ENCODE data around the gene NFATC3. TPM values are rescaled to one million over a fixed set of nuclear protein-coding genes. Genes with fewer than 3 reads are reported as not detected.
"Not testable (repeated sequence)": the region's sequence is repeated elsewhere in the genome, so short reads cannot be mapped to it uniquely, and the experiment has no call there.

Gene NFATC3
- total RNA-seq, 2 donors from 2014 or later, result 64.2 to 90.1 TPM

DNA sequence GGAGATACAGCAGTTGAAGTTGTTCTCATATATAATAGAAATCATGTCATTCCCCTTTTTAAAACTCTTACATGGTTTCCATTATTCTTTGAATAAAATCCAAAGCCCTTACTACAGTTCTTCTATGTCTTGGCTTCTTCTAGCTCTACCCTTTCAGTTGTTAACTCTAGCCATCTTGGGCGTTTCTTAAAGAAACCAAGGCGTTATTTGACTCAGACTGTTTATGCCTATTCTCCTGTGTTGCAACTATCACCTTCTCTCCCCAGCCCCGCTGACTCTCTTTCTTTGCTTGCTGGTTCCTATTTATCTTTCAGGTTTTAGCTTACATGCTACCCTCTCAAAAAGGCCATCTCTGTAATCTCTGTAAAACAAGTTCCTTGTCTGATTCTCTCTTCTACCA, 32.7 kb downstream of the NFATC3 start:
- Mint-ChIP-seq H3K9me3 (peaks cover under 1% of the 10 kb centered on the region in 2 donors), H3K36me3 (peaks cover 5 to 12% of the 10 kb centered on the region in 2 donors), H3K27ac (no peak overlapping the region)
- DNase-seq (ENCODE audit: low spot score in 2 of 2) (no peak), ATAC-seq (peak; percentile 37 to 55)

DNA sequence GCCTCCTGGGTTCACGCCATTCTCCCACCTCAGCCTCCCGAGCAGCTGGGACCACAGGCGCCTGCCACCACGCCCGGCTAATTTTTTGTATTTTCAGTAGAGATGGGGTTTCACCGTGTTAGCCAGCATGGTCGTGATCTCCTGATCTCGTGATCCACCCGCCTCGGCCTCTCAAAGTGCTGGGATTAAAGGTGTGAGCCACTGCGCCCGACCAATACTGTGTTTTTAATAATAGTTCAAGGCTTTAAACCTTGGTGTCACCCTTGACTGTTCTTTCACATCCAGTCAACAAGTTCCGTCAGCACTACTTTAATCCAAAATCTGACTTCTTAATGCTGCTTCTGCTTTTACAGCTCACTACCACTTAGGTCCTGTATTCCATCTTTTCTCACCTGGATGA, 33.8 kb downstream of the NFATC3 start:
- H3K9me3 Mint-ChIP-seq, result not testable (repeated sequence)
- H3K27ac Mint-ChIP-seq, result peak overlapping the region; percentile 59 to 86

DNA sequence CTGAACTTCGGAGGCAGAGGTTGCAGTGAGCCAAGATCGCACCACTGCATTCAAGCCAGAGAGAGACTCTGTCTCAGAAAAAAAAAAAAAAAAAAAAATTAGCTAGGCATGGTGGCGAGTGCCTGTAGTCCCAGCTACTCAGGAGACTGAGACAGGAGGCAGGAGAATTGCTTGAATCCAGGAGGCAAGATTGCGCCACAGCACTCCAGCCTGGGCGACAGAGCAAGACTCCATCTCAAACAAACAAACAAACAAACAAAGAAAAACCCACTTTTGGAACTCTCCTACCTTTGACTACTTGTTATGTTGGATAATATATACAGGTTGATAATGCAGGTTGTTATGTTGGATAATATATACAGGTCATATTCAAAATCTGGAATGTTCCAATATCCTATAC, 35.3 kb downstream of the NFATC3 start:
- Mint-ChIP-seq H3K27ac (peak overlapping the region in 1 of 2 donors; percentile 59), H3K36me3 (peaks cover 5 to 10% of the 10 kb centered on the region in 2 donors)
- not testable (repeated sequence) for DNase-seq (ENCODE audit: low spot score in 2 of 2); ATAC-seq; H3K9me3 Mint-ChIP-seq

More for the DNA sequence above, 33.8 kb downstream of the NFATC3 start:
- ATAC-seq; DNase-seq (ENCODE audit: low spot score in 2 of 2): not testable (repeated sequence)
- H3K36me3 Mint-ChIP-seq, result peaks cover 5 to 10% of the 10 kb centered on the region in 2 donors

DNA sequence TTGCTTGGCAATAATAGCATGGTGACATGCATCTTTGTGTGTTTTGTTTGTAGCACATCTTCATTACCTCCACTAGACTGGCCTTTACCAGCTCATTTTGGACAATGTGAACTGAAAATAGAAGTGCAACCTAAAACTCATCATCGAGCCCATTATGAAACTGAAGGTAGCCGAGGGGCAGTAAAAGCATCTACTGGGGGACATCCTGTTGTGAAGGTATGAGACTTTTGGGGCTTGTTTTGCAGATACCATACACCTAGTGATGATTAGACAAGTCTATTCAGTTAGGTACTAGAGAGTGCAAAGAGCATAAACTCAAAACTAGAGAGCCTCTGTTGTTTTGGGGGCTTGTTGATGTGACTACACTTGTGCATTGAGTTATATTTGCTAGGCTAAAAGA, 41.2 kb downstream of the NFATC3 start:
- Mint-ChIP-seq H3K27ac (peak overlapping the region in 1 of 2 donors; percentile 33), H3K9me3 (no peaks in the 10 kb centered on the region), H3K36me3 (peaks cover 5 to 10% of the 10 kb centered on the region in 2 donors)
- ATAC-seq (peak in 1 of 2 donors; percentile 58), DNase-seq (ENCODE audit: low spot score in 2 of 2) (no peak)

DNA sequence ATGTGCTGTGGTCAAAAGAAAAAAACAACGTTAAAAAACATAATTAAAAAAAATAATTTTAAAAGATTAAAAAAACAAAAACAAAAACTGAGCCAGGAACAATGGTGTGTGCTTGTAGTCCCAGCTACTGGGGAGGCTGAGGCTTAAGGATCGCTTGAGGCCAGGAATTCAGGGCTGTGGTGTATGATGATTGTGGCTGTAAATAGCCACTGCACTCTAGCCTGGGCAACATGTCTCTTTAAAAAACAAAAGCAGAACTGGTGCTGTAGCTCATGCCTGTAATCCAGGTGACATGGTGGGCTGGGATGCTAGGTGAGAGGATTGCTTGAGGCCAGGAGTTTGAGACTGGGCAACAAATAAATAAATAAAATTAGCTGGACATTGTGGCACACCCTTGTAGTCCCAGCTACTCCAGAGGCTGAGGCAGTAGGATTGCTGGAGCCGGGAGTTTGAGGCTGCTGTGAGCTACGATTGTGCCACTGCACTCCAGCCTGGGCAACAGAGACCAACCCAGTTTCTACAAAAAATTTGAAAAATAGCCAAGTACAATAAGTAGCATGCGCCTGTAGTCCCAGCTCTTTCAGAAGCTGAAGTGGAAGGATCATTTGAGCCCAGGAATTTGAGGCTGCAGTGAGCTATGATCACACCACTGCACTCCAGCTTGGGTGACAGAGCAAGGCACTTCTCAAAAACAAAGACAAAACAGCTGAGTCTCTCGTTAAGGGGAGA, 43.6 kb downstream of the NFATC3 start:
- Mint-ChIP-seq H3K9me3 (no peaks in the 10 kb centered on the region), H3K36me3 (peaks cover 0 to 9% of the 10 kb centered on the region in 2 donors), H3K27ac (no peak overlapping the region)
- ATAC-seq (no peak), DNase-seq (ENCODE audit: low spot score in 2 of 2) (no peak)

DNA sequence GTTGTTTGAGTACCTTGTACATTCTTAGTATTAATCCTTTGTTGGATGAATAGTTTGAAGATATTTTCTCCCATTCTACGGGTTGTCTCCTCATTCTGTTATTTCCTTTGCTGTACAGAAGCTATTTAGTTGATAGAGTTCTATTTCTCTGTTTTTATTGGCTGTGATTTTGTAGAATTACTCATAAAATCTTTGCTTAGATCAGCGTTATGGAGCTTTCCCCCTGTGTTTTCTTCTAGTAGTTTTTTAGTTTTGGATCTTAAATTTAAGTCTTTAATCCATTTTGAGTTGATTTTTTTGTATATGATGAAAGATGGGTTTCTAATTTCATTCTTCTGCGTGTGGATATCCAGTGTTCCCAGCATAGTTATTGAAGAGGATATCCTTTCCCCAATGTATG, 45.4 kb downstream of the NFATC3 start:
- DNase-seq (ENCODE audit: low spot score in 2 of 2) (no peak), ATAC-seq (no peak)
- H3K36me3 Mint-ChIP-seq, result peaks cover 0 to 9% of the 10 kb centered on the region in 2 donors
- H3K27ac Mint-ChIP-seq, result peak overlapping the region in 1 of 2 donors; percentile 22
- no peaks in the 10 kb centered on the region for H3K9me3 Mint-ChIP-seq

DNA sequence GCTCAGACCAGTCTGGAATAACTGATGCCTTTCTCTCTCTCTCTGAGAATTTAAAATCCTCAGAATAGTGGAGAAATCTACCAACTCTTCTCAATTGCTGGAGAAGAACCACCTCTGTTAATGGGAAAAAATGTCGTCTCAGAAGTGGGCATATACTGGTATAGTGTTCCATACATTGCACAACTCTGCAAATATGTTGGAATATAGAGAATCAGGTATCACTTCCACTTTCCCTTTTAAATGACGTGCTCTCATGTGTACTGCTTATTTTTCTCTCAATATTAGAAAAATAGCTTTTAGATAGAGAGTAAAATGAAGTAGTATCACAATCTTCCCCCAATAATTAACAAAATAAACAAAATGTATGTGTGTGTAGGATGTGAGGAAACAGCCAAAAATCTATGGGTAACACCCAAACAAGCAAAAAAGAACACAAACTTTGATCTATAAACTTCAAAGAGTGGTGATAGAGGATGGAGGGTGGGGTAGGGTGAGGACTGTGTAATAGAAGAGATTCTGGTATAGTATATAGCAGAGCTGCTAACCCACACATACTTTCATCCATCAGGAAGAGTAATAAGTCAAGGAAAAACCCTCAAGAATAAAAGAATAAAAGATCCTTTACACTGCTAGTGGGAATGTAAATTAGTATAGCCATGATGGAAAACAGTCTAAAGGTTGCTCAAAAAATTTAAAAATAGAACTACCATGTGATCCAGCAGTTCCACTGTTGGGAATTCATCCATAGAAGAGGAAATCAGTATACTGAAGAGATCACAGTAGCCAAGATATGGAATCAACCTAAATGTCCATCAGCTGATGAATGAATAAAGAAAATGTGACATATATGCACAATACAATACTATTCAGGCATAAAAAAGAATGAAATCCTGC, 46.9 kb downstream of the NFATC3 start:
- Mint-ChIP-seq H3K9me3 (no peaks in the 10 kb centered on the region), H3K27ac (peak overlapping the region; percentile 46 to 59), H3K36me3 (peaks cover 0 to 9% of the 10 kb centered on the region in 2 donors)
- DNase-seq (ENCODE audit: low spot score in 2 of 2) (no peak), ATAC-seq (no peak)

DNA sequence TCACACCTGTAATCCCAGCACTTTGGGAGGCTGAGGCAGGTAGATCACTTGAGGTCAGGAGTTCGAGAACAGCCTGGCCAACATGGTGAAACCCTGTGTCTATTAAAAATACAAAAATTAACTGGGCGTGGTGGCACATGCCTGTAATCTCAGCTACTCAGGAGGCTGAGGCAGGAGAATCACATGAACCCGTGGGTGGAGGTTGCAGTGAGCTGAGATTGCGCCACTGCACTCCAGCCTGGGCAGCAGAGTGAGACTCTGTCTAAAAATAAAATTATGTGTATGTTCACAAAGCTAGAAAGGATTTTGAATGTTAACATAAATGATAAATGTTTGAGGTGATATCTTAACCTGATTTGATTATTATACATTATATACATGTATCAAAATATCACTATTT, 47.8 kb downstream of the NFATC3 start:
- H3K36me3 Mint-ChIP-seq; H3K27ac Mint-ChIP-seq; H3K9me3 Mint-ChIP-seq; ATAC-seq; DNase-seq (ENCODE audit: low spot score in 2 of 2): not testable (repeated sequence)

DNA sequence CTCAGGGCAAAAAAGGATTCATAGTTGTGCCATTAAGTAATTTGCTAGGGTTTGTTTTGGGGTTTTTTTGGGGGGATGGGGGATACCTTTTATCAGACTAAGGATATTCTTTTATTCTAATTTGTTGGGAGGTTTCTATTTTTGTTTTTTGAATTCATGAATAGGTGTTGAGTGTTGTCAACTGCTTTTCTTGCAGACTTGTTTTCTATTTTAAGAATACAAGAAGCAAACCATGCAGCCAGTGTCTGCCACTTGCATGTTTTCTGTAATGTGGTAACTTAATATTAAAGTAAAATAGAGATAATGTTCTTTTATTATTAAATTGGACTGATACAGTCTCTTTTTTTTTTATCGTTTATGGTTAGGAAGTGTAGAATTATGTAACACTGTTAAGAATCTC, 49.5 kb downstream of the NFATC3 start:
- Mint-ChIP-seq H3K36me3 (peaks cover 9 to 10% of the 10 kb centered on the region in 2 donors), H3K9me3 (no peaks in the 10 kb centered on the region)
- ATAC-seq, result no peak

DNA sequence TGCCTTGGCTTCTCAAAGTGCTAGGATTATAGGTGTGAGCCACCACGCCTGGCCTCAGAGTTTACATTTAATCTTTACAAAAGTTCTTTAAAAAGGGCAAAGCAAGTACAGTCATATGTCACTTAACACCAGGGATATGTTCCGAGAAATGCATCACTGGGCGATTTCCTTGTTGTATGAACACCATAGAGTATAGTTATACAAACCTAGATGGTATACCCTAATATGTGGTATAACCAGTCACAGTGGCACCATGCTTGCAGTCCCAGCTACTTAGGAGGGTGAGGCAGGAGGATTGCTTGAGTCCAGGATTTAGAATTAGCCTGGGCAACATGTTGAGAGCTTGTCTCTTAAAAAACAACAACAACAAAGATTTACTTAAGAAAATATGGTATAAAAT, 51.3 kb downstream of the NFATC3 start:
- H3K27ac Mint-ChIP-seq, result no peak overlapping the region
- ATAC-seq, result peak in 1 of 2 donors; percentile 41
- no peaks in the 10 kb centered on the region for H3K9me3 Mint-ChIP-seq
- H3K36me3 Mint-ChIP-seq, result peaks cover 9 to 17% of the 10 kb centered on the region in 2 donors
- DNase-seq (ENCODE audit: low spot score in 2 of 2), result no peak

More for the DNA sequence above, 49.5 kb downstream of the NFATC3 start:
- no peak for DNase-seq (ENCODE audit: low spot score in 2 of 2)
- H3K27ac Mint-ChIP-seq, result no peak overlapping the region

DNA sequence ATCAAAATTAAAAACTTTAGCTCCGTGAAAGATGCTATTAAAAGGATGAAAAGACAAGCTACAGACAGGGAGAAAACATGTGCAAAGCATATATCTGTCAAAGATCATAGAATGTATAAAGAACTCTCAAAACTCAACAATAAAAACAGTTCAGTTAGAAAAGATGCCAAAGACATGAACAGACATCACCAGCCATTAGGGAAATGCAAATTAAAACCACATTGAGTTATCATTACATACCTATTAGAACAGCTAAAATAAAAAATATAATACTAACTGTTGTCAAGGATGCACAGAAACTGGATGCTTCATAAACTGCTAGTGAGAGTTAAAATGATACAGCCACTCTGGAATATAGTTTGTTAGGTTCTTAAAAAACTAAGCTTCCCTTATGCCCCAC, 58.8 kb downstream of the NFATC3 start:
- Mint-ChIP-seq H3K27ac (peak overlapping the region in 1 of 2 donors; percentile 34), H3K36me3 (peaks cover 5 to 8% of the 10 kb centered on the region in 2 donors), H3K9me3 (no peaks in the 10 kb centered on the region)
- DNase-seq (ENCODE audit: low spot score in 2 of 2) (no peak), ATAC-seq (no peak)

DNA sequence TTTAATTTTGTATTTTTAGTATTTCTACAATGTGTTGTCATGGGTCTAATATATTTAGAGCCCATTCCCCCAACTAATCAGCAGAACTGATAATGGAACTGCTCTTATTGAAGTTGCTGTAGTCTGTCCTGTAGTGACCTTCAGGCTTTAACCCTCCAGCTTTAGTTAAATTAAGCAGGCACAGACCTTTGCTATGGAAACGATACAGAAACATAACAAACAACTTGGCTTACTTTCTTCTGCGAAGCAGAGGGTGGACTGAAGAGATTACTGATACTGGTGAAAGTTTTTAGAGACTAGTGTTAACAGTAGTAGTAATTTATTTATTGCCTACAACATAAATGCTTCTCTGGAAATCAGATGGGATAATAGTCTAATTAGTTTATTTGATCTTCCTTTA, 61.4 kb downstream of the NFATC3 start:
- no peaks in the 10 kb centered on the region for H3K9me3 Mint-ChIP-seq
- no peak overlapping the region for H3K27ac Mint-ChIP-seq
- DNase-seq (ENCODE audit: low spot score in 2 of 2) (no peak), ATAC-seq (no peak)
- peaks cover 0 to 5% of the 10 kb centered on the region in 2 donors for H3K36me3 Mint-ChIP-seq

DNA sequence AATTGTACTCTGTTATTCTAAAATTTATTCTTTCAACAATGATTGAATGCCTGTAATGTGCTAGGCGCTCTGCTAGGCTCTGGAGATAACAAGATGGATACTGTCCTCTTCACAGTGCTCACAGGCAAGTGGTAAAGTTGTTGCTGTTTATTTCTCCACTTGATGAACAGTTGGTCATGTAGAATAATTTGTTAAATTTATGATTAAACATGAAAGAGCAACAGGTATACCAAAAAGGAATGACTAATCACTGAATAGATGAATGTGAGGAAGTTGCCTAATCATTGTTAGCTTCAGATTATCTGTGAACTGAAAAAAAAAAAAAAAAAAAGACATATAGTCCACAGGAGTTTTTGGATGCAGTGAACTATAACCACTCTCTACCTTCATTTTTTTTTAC, 62.3 kb downstream of the NFATC3 start:
- ATAC-seq (peak in 1 of 2 donors; percentile 48), DNase-seq (ENCODE audit: low spot score in 2 of 2) (no peak)
- Mint-ChIP-seq H3K27ac (peak overlapping the region in 1 of 2 donors; percentile 84), H3K36me3 (peaks cover 0 to 5% of the 10 kb centered on the region in 2 donors), H3K9me3 (no peaks in the 10 kb centered on the region)

DNA sequence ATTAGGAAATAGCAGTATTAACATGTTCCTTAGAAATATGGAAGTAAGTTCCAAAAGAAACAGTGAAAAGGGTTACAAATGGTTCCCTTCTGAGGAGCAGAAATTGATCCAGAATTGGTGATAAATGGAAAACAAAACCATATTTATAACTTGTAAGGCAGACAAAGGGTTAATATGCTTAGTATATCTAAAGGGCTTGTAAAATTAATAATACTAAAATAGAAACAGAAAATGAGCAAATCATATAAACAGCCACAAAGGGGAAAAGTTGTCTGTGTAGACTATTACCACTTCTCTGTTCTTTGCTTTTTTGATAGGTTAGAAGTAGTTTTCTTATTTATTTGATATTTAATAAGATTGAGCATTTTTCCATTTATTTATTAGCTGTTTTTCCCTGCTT, 64.4 kb downstream of the NFATC3 start:
- Mint-ChIP-seq H3K36me3 (peaks cover 0 to 5% of the 10 kb centered on the region in 2 donors), H3K27ac (no peak overlapping the region), H3K9me3 (no peaks in the 10 kb centered on the region)
- DNase-seq (ENCODE audit: low spot score in 2 of 2) (no peak), ATAC-seq (no peak)

DNA sequence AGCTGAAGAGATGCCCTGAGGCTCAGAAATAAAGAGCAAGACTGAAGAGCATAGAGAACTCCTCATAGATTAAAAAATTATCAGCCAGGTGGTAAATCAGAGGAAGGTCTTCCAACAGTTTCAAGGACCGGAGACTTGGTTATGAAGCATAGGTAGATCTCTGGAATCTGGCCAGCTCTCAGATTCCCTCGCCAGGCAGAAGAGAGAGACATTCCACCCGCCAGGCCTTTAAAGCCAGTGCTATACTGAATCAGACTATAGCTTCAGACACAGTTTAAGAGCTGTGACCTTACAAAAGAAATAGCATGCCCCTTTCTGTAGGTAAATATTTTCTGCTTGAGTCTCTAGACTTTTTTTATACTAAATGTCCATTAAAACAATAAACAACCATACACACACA, 70.3 kb downstream of the NFATC3 start:
- H3K9me3 Mint-ChIP-seq, result no peaks in the 10 kb centered on the region
- peaks cover 5 to 7% of the 10 kb centered on the region in 2 donors for H3K36me3 Mint-ChIP-seq
- H3K27ac Mint-ChIP-seq, result peak overlapping the region; percentile 14 to 32
- ATAC-seq (no peak), DNase-seq (ENCODE audit: low spot score in 2 of 2) (no peak)

DNA sequence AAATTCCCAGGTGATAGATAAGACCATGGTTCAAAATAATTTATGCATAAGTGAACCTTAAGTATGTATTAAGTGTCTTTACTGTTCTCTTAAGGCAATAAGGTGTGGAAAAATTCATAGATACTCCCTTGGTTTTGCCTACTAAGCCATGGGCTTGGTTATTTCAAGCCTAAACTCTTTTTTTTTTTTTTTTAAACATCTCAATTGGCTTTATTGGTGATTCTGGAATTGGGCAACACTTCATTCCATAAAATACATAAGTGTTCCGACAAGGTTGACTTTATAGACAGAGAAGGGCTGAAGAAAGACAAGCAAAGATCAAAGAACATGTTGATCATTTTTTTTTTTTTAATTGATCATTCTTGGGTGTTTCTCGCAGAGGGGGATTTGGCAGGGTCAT, 77.2 kb downstream of the NFATC3 start:
- Mint-ChIP-seq H3K9me3 (peaks cover 0 to 5% of the 10 kb centered on the region in 2 donors), H3K27ac (peak overlapping the region in 1 of 2 donors; percentile 76), H3K36me3 (peaks cover 12 to 19% of the 10 kb centered on the region in 2 donors)
- DNase-seq (ENCODE audit: low spot score in 2 of 2) (no peak), ATAC-seq (no peak)

DNA sequence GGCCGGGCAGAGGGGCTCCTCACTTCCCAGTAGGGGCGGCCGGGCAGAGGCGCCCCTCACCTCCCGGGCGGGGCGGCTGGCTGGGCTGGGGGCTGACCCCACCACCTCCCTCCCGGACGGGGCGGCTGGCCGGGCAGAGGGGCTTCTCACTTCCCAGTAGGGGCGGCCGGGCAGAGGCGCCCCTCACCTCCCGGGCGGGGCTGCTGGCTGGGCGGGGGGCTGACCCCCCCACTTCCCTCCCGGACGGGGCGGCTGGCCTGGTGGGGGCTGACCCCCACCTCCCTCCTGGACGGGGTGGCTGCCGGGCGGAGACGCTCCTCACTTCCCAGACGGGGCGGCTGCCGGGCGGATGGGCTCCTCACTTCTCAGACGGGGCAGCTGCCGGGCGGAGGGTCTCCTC, 78.1 kb downstream of the NFATC3 start:
- H3K27ac Mint-ChIP-seq; DNase-seq (ENCODE audit: low spot score in 2 of 2); ATAC-seq; H3K9me3 Mint-ChIP-seq: not testable (repeated sequence)
- H3K36me3 Mint-ChIP-seq, result peaks cover 12 to 19% of the 10 kb centered on the region in 2 donors

All from activated naive CD4-positive, alpha-beta T cell treated with anti-CD3 and anti-CD28 coated beads, Interleukin-2, amount 50 U/mL, for 72 hours (primary cell).